Tibial artery (tissue), 4 donors: ENCODE data around the gene FRMD5.
A peak's percentile ranks its signal among the peaks of the same experiment; 100 is the strongest.

Experiments used
- DNase-seq, 2 donors: peaks; one replicate each; pipeline ENCODE4 v3.0.0-alpha.2; 2019
- H3K27ac ChIP-seq, 2 donors: fragments of 200-600 bp; sonication (generic) in 1 of 2; 1 replicate in 1 of 2; 2 replicates in 1 of 2; pipeline ENCODE4 v1.5.1; 2018 to 2019; ENCODE audit warnings: mild to moderate bottlenecking in 1 of 2
- H3K27me3 ChIP-seq, 2 donors: fragments of 200-600 bp; sonication (generic) in 1 of 2; one replicate each; pipeline versions ENCODE4 v1.5.1 to v1.6.0; 2016 to 2019
- H3K36me3 ChIP-seq, 3 donors: fragments of 200-600 bp; sonication (generic) in 2 of 3; one replicate each; pipeline ENCODE4 v1.5.1; 2016 to 2019; ENCODE audit warnings: mild to moderate bottlenecking in 2 of 3
- H3K4me1 ChIP-seq, 4 donors: fragments of 200-600 bp; sonication (generic) in 2 of 4; 1 replicate in 3 of 4; 2 replicates in 1 of 4; pipeline ENCODE4 v1.5.1; 2016 to 2019
- H3K4me3 ChIP-seq, 2 donors: fragments of 200-600 bp; sonication (generic) in 1 of 2; 1 replicate in 1 of 2; 2 replicates in 1 of 2; pipeline ENCODE4 v1.5.1; 2018 to 2019; ENCODE audit warnings: mild to moderate bottlenecking in 2 of 2
- H3K9me3 ChIP-seq, 3 donors: fragments of 200-600 bp; sonication (generic) in 1 of 3; one replicate each; pipeline ENCODE4 v1.5.1; 2016 to 2019
- intact Hi-C: fragments of 100-400 bp; cut with DNase I; formaldehyde crosslinking; loops from one replicate; pipeline ENCODE4 v1.15.0; 2023; ENCODE audit warnings: low total_unique reads
- TF ChIP-seq, protein P1 (sequence below), 2 experiments: fragments of 200-600 bp in 1 of 2; fragments of 450-650 bp in 1 of 2; IDR thresholded peaks; one replicate each; pipeline ENCODE4 v1.5.1; 2017 to 2019; ENCODE audit warnings: antibody characterized with exemption in 2 of 2, mild to moderate bottlenecking in 1 of 2, moderate library complexity in 1 of 2

The FRMD5 gene

GRCh38 chr15:43923553-43923952 is 271.5 kb downstream of the FRMD5 start:
- TF ChIP-seq, protein P1, sequence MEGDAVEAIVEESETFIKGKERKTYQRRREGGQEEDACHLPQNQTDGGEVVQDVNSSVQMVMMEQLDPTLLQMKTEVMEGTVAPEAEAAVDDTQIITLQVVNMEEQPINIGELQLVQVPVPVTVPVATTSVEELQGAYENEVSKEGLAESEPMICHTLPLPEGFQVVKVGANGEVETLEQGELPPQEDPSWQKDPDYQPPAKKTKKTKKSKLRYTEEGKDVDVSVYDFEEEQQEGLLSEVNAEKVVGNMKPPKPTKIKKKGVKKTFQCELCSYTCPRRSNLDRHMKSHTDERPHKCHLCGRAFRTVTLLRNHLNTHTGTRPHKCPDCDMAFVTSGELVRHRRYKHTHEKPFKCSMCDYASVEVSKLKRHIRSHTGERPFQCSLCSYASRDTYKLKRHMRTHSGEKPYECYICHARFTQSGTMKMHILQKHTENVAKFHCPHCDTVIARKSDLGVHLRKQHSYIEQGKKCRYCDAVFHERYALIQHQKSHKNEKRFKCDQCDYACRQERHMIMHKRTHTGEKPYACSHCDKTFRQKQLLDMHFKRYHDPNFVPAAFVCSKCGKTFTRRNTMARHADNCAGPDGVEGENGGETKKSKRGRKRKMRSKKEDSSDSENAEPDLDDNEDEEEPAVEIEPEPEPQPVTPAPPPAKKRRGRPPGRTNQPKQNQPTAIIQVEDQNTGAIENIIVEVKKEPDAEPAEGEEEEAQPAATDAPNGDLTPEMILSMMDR (IDR thresholded peaks at IDR 0.05): no peak
- intact Hi-C loops: no loop called here
- H3K4me1 ChIP-seq: peaks cover 0 to 17% (median 2%) of the 10 kb centered on the region in 4 donors
- H3K36me3 ChIP-seq: no peaks in the 10 kb centered on the region
- H3K4me3 ChIP-seq: no peak overlapping the region
- no peaks in the 10 kb centered on the region for H3K9me3 ChIP-seq
- H3K27ac ChIP-seq: no peak overlapping the region
- DNase-seq: no peak
- no peaks in the 10 kb centered on the region for H3K27me3 ChIP-seq

DNA sequence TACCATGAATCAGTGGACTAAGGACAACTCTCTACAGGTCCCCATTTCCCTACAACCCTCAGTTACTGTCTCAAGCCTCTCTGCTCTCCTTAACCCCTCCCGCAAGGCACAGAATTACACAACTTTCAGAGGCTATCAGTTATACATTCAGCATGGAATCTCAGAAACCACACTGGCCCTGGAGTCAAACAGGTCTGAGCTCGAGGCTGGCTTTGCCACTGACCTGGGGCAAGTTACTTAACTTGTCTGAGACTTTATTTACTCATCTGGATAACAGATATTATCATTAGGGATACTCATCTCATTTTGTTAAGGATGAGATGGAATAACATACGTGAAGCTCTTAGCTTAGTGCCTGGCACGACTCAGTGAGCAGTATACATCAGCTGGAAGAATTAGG is 273.1 kb downstream of the FRMD5 start:
- Histone ChIP-seq H3K27me3 (no peaks in the 10 kb centered on the region), H3K4me3 (no peak overlapping the region), H3K27ac (no peak overlapping the region), H3K9me3 (no peaks in the 10 kb centered on the region), H3K4me1 (peaks cover 0 to 17% (median 2%) of the 10 kb centered on the region in 4 donors), H3K36me3 (no peaks in the 10 kb centered on the region)
- TF ChIP-seq, protein P1 (IDR thresholded peaks at IDR 0.05): no peak
- no peak for DNase-seq
- intact Hi-C loops: no loop called here

DNA sequence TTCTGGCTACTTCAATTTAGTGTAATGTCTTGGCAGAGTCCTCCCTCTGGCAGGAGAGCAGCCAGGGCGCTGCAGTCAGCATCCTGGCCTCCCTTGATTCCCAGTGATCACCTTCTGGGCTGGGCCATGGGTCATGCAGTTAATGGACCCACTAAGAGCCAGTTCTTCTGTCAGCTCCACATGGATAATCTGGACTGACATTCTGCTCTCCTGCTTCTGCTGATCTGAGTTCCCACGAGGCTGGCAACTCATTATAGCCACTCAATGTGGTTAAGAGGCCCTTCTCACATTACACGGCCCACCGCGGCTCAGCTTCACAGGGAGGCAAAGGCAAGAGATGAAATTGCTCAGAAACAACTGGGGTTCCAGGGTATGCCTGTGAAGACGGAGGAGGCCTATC is 274.3 kb downstream of the FRMD5 start:
- peaks cover 0 to 17% (median 2%) of the 10 kb centered on the region in 4 donors for H3K4me1 ChIP-seq
- TF ChIP-seq, protein P1 (IDR thresholded peaks at IDR 0.05): no peak
- no peak overlapping the region for H3K4me3 ChIP-seq
- intact Hi-C loops: no loop called here
- H3K27ac ChIP-seq: no peak overlapping the region
- DNase-seq: no peak
- H3K36me3 ChIP-seq: no peaks in the 10 kb centered on the region
- H3K27me3 ChIP-seq: no peaks in the 10 kb centered on the region
- no peaks in the 10 kb centered on the region for H3K9me3 ChIP-seq

DNA sequence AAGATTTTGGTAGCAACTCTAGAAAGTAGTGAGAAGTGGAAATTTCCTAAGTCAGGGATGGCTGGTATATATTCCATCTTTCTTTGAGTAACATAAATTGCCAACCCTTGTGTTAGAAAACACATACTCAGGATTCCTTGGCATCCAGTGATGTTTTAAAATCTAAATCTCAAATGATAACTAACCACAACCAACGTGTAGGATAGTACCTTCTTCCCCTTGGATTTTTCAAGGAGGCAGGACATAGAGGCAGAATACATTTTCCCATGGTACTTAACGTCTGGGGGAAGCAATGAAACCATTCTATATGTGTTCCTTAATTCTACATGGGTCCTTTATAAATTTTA is 274.8 kb downstream of the FRMD5 start:
- Histone ChIP-seq H3K36me3 (no peaks in the 10 kb centered on the region), H3K4me3 (no peak overlapping the region), H3K27me3 (no peaks in the 10 kb centered on the region), H3K9me3 (no peaks in the 10 kb centered on the region), H3K4me1 (peaks cover 0 to 17% (median 2%) of the 10 kb centered on the region in 4 donors), H3K27ac (peak overlapping the region in 1 of 2 donors; percentile 30)
- DNase-seq: no peak
- TF ChIP-seq, protein P1 (IDR thresholded peaks at IDR 0.05): no peak
- intact Hi-C loops: no loop called here

DNA sequence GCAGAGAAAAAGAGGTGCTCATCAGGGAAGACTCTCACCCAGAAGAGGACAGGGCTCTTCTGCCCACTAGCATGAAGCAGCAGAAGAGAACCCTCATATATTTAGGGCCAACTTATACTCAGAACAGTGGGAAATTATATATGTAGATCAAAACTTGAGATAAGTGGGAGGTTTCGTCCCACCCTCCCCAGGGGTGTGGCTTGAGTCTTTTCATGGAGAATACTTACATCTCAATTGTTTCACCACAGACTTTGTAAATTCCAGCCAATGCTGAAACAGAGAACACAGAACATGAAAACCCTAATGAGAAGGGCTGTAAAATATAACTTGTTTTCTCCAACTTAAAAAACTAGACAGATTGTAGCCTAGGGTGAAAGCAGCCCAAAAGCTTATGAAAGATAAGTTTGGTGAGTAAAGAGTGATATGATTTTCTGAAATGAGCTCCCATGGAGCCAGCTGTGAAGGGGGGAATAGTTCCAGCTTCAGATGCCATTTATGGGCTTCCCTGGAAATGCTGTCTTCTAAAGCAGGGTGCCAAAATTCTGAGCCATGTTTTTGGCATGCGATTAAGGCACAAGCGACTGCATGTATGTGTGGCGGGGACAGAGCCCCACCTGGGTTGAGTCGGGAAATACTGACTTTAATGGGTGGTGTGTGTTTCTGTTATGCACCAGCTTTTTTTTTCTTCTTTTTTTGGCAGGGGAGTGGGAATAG is 275.4 kb downstream of the FRMD5 start:
- Histone ChIP-seq H3K4me1 (peaks cover 0 to 17% (median 2%) of the 10 kb centered on the region in 4 donors), H3K9me3 (no peaks in the 10 kb centered on the region), H3K27ac (peak overlapping the region in 1 of 2 donors; percentile 30), H3K4me3 (no peak overlapping the region), H3K27me3 (no peaks in the 10 kb centered on the region), H3K36me3 (no peaks in the 10 kb centered on the region)
- TF ChIP-seq, protein P1 (IDR thresholded peaks at IDR 0.05): no peak
- DNase-seq: no peak
- intact Hi-C loops: no loop called here
